Measurements from ENCODE around the gene LRMDA. TPM values are rescaled to one million over a fixed set of nuclear protein-coding genes. Genes with fewer than 3 reads are reported as not detected.
A peak's percentile ranks its signal among the peaks of the same experiment; 100 is the strongest.

The LRMDA gene
- total RNA-seq = 5.1 and 9.7 TPM in 2 replicates
- polyA plus RNA-seq = 7.0 and 18.0 TPM in 2 replicates
- polyA plus RNA-seq (2011; cell fraction: cytosol; rRNA removed) = 5.3 and 11.2 TPM in 2 replicates
- polyA plus RNA-seq (2011; cell fraction: nucleus; rRNA removed) = 3.7 and 6.1 TPM in 2 replicates
- polyA plus RNA-seq (2012) = 0.27 and 1.6 TPM in 2 replicates
- polyA minus RNA-seq = 6.9 and 22.5 TPM in 2 replicates
- polyA minus RNA-seq (2011; cell fraction: cytosol; rRNA and poly(A)+ RNA removed) = not detected
- 23.9 and 26.9 TPM in 2 replicates for polyA minus RNA-seq (2011; cell fraction: nucleus; rRNA and poly(A)+ RNA removed)
- percentile 53 among the genes with signal in this experiment for Bru-seq, nascent RNA
- BruChase-seq, experiment 1, labeled RNA remaining after a 6-hour chase = percentile 53 among the genes with signal in this experiment
- percentile 62 among the genes with signal in this experiment for BruChase-seq, experiment 2, labeled RNA remaining after a 2-hour chase
- long read RNA-seq, partial matches to known transcripts = 0 of 3 reads
- long read RNA-seq, other reads (novel, unspliced or antisense) = 3 of 3 reads

DNA sequence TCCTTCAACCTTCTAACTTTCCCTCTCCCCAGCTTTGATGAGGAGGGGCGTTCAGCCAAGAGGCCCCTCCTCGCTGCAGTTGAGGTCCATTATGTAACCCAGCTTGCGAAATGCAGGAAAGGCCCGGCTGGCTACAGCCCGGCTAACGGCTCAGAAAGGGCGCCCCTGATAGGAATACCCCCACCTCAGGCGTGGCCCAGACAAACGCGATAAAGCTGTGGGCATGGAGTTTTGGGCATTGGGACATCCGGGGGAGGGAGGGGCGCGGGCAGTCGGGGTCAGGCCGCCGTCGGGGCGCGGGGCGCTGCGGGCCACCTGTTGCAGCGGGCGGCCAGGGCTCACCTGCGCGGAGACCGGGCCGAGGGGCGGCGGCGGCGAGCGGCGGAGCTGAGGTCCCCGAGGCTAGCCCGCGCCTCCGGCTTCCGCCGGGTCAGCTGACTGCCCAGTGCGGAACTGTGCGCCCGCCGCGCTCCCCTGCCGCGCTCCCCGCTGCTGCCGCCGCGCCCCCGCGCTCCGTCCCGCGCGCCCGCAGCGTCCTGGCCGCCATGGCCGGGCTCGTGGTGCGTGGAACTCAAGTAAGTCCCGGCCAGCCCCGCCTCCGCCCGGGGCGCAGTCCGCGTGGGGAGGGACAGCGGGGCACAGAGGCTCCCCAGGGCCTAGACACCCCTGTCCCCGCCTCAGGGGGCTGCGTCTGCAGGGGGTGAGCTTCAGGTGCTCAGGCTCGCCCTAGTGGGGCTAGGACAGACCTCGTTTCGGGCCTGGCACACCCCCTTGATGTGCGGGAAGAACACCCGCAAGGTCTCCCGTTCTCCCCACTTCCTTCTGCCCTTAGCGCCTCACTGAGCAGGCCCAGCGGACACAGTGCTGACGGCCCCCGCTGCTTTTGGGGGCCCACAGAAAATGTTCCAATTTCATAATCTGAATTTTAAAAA lies at the start of gene LRMDA:
LRMDA (plus strand) TSS at position 445 of the 932 bp plus-strand sequence.
- no peak for TF ChIP-seq MYC (IDR thresholded peaks at IDR 0.05; ENCODE audit: low read depth, low read length)
- peak; percentile 51 for TF ChIP-seq EZH2 (IDR thresholded peaks at IDR 0.05; ENCODE audit: borderline replicate concordance, low read depth, low read length, severe bottlenecking)
- peaks cover 0 to 4% of the 10 kb centered on the region in 2 experiments for H3K27me3 ChIP-seq (ENCODE audit: control insufficient read depth in 2 of 2, insufficient read depth in 2 of 2, low read length in 2 of 2)
- no peak for DNase-seq (ENCODE audit: low read depth, low spot score)
- no peaks in the 10 kb centered on the region for H3K9me1 ChIP-seq (replicated peaks; ENCODE audit: control insufficient read depth, extremely low read depth, insufficient read depth, low read length)
- H3K4me1 ChIP-seq (ENCODE audit: control insufficient read depth, extremely low read depth, insufficient read depth, low read length) = peaks cover 28% of the 10 kb centered on the region
- intact Hi-C loops (cut with micrococcal nuclease) (no loop called here), dilution Hi-C loops (cut with MboI; ENCODE audit: extremely low pct_ligation_motif_present, low sequenced_read_pairs) (no loop called here)
- ChIA-PET POLR2A (interaction anchor here (1.6 kb wide), 1 partner anchor 30 kb away, joined by 7 read pairs; the partner anchor contains the start of gene ZNF503), CTCF (interaction anchor here (0.6 to 2.7 kb wide), 6 partner anchors 14 to 1285 kb away, joined by 3 to 9 read pairs (median 4); partner anchors contain the start of gene ZNF503)
- FAIRE-seq = no peak
- no peak within 1 kb of the TSS for H3K27ac ChIP-seq (ENCODE audit: insufficient read depth, low read depth, low read length)
- H4K20me1 ChIP-seq (replicated peaks; ENCODE audit: control insufficient read depth, extremely low read depth, insufficient read depth, low read length) = no peaks in the 10 kb centered on the region
- TSS peak; percentile 23 for BruUV-seq (replicated peaks)
- H2AFZ ChIP-seq (ENCODE audit: low read depth, low read length) = peak within 1 kb of the TSS; percentile 96
- H3K9me3 ChIP-seq (replicated peaks; ENCODE audit: control insufficient read depth, insufficient read depth, low read length) = no peaks in the 10 kb centered on the region
- H3K4me2 ChIP-seq (ENCODE audit: insufficient read depth, low read length) = peak within 1 kb of the TSS; percentile 72
- H3K36me3 ChIP-seq (ENCODE audit: control insufficient read depth in 2 of 2, extremely low read depth in 1 of 2, insufficient read depth in 2 of 2, low read length in 2 of 2) = no peaks in the 10 kb centered on the region
- H3K4me3 ChIP-seq (replicated peaks in 1 of 3; ENCODE audit: insufficient read depth in 1 of 3, low read depth in 1 of 3, low read length in 3 of 3) = peak within 1 kb of the TSS; percentile 40 to 66 (median 51)
- peak within 1 kb of the TSS; percentile 49 for H3K9ac ChIP-seq (replicated peaks; ENCODE audit: extremely low read depth, insufficient read depth, low read length)
- no peaks in the 10 kb centered on the region for H3K79me2 ChIP-seq (ENCODE audit: control insufficient read depth, insufficient read depth, low read length)

DNA sequence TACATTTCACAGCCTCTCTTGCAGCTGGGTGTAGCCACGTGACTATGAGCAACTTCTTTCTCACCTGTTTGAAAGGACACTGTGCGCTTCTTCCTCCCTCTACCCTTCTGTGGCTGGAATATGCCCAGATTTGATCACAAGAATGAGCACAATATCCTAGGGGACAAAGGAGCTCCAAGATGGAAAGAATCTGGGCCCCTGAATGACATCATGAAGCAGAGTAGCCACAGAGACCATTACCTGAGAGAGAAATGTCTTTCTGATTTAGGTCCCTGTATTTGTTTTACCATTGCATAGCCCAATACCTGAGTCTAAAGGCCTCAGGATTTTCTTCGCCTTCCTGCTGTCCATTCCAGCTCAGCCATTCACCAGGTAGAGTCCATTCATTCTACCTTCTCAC lies 45.3 kb upstream of the LRMDA start:
- no peaks in the 10 kb centered on the region for H3K9me3 ChIP-seq (replicated peaks; ENCODE audit: control insufficient read depth, insufficient read depth, low read length)

More for the DNA sequence above, 45.3 kb upstream of the LRMDA start:
- FAIRE-seq (no peak), DNase-seq (ENCODE audit: low read depth, low spot score) (no peak)
- dilution Hi-C loops (cut with MboI; ENCODE audit: extremely low pct_ligation_motif_present, low sequenced_read_pairs) = no loop called here
- Histone ChIP-seq H3K9ac (replicated peaks; ENCODE audit: extremely low read depth, insufficient read depth, low read length) (no peak overlapping the region), H2AFZ (ENCODE audit: low read depth, low read length) (no peak overlapping the region), H3K4me3 (replicated peaks in 1 of 3; ENCODE audit: insufficient read depth in 1 of 3, low read depth in 1 of 3, low read length in 3 of 3) (no peak overlapping the region), H3K27me3 (ENCODE audit: control insufficient read depth in 2 of 2, insufficient read depth in 2 of 2, low read length in 2 of 2) (no peaks in the 10 kb centered on the region), H3K27ac (ENCODE audit: insufficient read depth, low read depth, low read length) (no peak overlapping the region), H4K20me1 (replicated peaks; ENCODE audit: control insufficient read depth, extremely low read depth, insufficient read depth, low read length) (no peaks in the 10 kb centered on the region), H3K4me2 (ENCODE audit: insufficient read depth, low read length) (no peak overlapping the region), H3K36me3 (ENCODE audit: control insufficient read depth in 2 of 2, extremely low read depth in 1 of 2, insufficient read depth in 2 of 2, low read length in 2 of 2) (no peaks in the 10 kb centered on the region), H3K79me2 (ENCODE audit: control insufficient read depth, insufficient read depth, low read length) (no peaks in the 10 kb centered on the region), H3K9me1 (replicated peaks; ENCODE audit: control insufficient read depth, extremely low read depth, insufficient read depth, low read length) (no peaks in the 10 kb centered on the region), H3K4me1 (ENCODE audit: control insufficient read depth, extremely low read depth, insufficient read depth, low read length) (no peaks in the 10 kb centered on the region)
- no peak for TF ChIP-seq POLR2AphosphoS5 (IDR thresholded peaks at IDR 0.05; ENCODE audit: insufficient read depth, low read depth, low read length)
- TF ChIP-seq, protein P1, sequence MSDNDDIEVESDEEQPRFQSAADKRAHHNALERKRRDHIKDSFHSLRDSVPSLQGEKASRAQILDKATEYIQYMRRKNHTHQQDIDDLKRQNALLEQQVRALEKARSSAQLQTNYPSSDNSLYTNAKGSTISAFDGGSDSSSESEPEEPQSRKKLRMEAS (IDR thresholded peaks at IDR 0.05; ENCODE audit: insufficient read depth, insufficient read length) = no peak
- no peak for TF ChIP-seq JUN (IDR thresholded peaks at IDR 0.05; ENCODE audit: borderline replicate concordance, insufficient read depth, insufficient read length, low read depth)
- ChIA-PET CTCF (interaction anchor here (1.4 kb wide), 1 partner anchor 9 kb away, joined by 9 read pairs; no protein-coding TSS in a partner anchor), POLR2A (no interaction called here)
- intact Hi-C loops (cut with micrococcal nuclease) = no loop called here
- no TSS peak for BruUV-seq (replicated peaks)
